ENCODE measurements around the gene COX4I1.
"Not testable (repeated sequence)": the region's sequence is repeated elsewhere in the genome, so short reads cannot be mapped to it uniquely, and the experiment has no call there.

Gene COX4I1

GRCh38 chr16:85824161-85825135 lies 25.0 kb downstream of the COX4I1 start:
- no peak for DNase-seq (ENCODE audit: low read depth in 2 of 2)

- no peak for DNase-seq (ENCODE audit: low read depth in 2 of 2)
These were observed 25.8 kb downstream of the COX4I1 start for GRCh38 chr16:85825326-85825725.

GRCh38 chr16:85826686-85827247 lies 27.3 kb downstream of the COX4I1 start:
- no peak for DNase-seq (ENCODE audit: low read depth in 2 of 2)

GRCh38 chr16:85828166-85828565 lies 28.7 kb downstream of the COX4I1 start:
- DNase-seq (ENCODE audit: low read depth in 2 of 2): no peak

GRCh38 chr16:85829171-85829719 lies 29.8 kb downstream of the COX4I1 start:
- no peak for DNase-seq (ENCODE audit: low read depth in 2 of 2)

GRCh38 chr16:85829751-85830445 lies 30.4 kb downstream of the COX4I1 start:
- no peak for DNase-seq (ENCODE audit: low read depth in 2 of 2)

GRCh38 chr16:85830821-85831220 lies 31.3 kb downstream of the COX4I1 start:
- DNase-seq (ENCODE audit: low read depth in 2 of 2): no peak

GRCh38 chr16:85832570-85833218 lies 33.2 kb downstream of the COX4I1 start:
- DNase-seq (ENCODE audit: low read depth in 2 of 2): no peak

GRCh38 chr16:85833219-85833920 lies 33.9 kb downstream of the COX4I1 start:
- DNase-seq (ENCODE audit: low read depth in 2 of 2): no peak

GRCh38 chr16:85834741-85835140 lies 35.2 kb downstream of the COX4I1 start:
- no peak for DNase-seq (ENCODE audit: low read depth in 2 of 2)

- DNase-seq (ENCODE audit: low read depth in 2 of 2): no peak
These were observed 35.8 kb downstream of the COX4I1 start for GRCh38 chr16:85835227-85835751.

- DNase-seq (ENCODE audit: low read depth in 2 of 2): no peak
These were observed 36.6 kb downstream of the COX4I1 start for GRCh38 chr16:85835956-85836705.

GRCh38 chr16:85836706-85837582 lies 37.4 kb downstream of the COX4I1 start:
- no peak for DNase-seq (ENCODE audit: low read depth in 2 of 2)

GRCh38 chr16:85837654-85838053 lies 38.2 kb downstream of the COX4I1 start:
- DNase-seq (ENCODE audit: low read depth in 2 of 2): not testable (repeated sequence)

GRCh38 chr16:85838381-85838780 lies 38.9 kb downstream of the COX4I1 start:
- DNase-seq (ENCODE audit: low read depth in 2 of 2): no peak

- no peak for DNase-seq (ENCODE audit: low read depth in 2 of 2)
These were observed 39.5 kb downstream of the COX4I1 start for GRCh38 chr16:85838876-85839585.

- no peak for DNase-seq (ENCODE audit: low read depth in 2 of 2)
These were observed 40.3 kb downstream of the COX4I1 start for GRCh38 chr16:85839681-85840240.

GRCh38 chr16:85840395-85840794 lies 40.9 kb downstream of the COX4I1 start:
- DNase-seq (ENCODE audit: low read depth in 2 of 2): no peak

Data from stimulated activated CD8-positive, alpha-beta memory T cell treated with anti-CD3 and anti-CD28 coated beads, Interleukin-7, amount 100 ng/mL, for 4 hours (primary cell).